ENCODE results near the gene DUSP18. TPM values are rescaled to one million over a fixed set of nuclear protein-coding genes. Genes with fewer than 3 reads are reported as not detected.
"Not testable (repeated sequence)": the region's sequence is repeated elsewhere in the genome, so short reads cannot be mapped to it uniquely, and the experiment has no call there.

DUSP18 gene
- total RNA-seq, 1 donor from 2014 or later: 10.1 TPM

GRCh38 chr22:30640839-30641430 lies 26.7 kb downstream of the DUSP18 start:
- DNase-seq (ENCODE audit: low read depth in 2 of 2): no peak

GRCh38 chr22:30640361-30640760 lies 27.3 kb downstream of the DUSP18 start:
- DNase-seq (ENCODE audit: low read depth in 2 of 2): no peak

- DNase-seq (ENCODE audit: low read depth in 2 of 2): no peak
These were observed 30.0 kb downstream of the DUSP18 start for GRCh38 chr22:30637701-30638114.

DNA sequence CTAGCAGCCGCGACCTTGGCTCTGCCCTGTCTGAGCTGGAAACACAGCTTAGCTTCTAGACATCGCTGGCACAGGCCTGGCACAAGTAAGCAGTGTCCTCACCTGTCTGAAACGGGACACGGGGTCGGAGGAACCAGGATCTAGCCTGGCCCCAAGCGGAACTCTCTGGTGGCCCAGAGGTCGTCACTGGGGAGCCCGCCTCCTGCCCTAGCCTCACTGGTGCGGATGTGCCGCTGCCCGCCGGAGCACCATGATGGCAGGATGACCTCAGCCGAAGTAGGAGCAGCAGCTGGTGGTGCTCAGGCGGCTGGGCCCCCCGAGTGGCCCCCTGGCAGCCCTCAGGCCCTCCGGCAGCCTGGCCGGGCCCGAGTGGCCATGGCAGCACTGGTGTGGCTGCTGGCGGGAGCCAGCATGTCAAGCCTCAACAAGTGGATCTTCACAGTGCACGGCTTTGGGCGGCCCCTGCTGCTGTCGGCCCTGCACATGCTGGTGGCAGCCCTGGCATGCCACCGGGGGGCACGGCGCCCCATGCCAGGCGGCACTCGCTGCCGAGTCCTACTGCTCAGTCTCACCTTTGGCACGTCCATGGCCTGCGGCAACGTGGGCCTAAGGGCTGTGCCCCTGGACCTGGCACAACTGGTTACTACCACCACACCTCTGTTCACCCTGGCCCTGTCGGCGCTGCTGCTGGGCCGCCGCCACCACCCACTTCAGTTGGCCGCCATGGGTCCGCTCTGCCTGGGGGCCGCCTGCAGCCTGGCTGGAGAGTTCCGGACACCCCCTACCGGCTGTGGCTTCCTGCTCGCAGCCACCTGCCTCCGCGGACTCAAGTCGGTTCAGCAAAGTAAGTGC lies 31.2 kb downstream of the DUSP18 start:
- DNase-seq (ENCODE audit: low read depth in 2 of 2): peak in 1 of 2 donors; percentile 49

DNA sequence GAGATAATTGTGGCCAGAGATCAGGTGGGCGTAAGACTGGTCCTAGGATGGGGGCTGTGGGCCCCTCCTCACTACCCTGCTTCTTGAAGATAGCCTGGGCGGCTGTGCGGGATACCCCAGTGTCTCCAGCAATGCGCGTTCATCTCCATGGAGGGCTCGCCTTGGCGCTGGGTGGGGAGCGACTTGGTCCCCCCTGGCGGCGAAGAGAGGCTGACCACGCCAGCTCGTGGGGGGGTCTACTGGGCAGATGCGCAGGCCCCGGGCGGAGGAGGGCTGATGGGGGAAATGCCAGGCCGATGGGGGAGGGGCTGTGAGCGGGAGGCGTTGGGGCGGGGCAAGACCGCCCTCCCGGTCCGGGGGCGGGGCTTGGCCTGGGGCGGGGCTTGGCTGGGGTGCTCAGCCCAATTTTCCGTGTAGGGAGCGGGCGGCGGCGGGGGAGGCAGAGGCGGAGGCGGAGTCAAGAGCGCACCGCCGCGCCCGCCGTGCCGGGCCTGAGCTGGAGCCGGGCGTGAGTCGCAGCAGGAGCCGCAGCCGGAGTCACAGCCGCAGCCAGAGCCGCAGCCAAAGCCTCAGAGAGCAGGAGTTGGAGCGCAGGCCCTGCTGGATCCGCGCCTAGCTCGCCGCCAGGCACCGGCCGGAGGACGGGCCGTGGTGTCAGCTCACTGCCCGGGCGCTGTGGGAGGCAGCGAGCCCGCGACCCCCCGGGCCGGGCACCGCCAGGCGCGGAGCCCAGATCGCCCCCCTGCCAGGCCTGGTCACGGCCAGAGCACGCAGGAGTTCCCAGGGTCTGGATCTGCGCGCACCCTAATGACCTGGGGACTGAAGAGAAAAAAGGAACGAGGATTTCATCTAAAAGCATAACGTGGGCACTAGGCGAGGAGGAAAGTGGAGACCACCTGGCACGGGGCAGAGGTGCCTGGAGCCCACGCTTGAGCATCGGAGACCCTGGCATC lies 32.1 kb downstream of the DUSP18 start, which contains the start of gene SLC35E4:
SLC35E4 (plus strand) TSS at position 509 of the 953 bp plus-strand sequence. CDS start 670 bp downstream, outside the sequence.
- peak; percentile 70 to 91 for DNase-seq (ENCODE audit: low read depth in 2 of 2)

GRCh38 chr22:30634471-30635233 lies 33.0 kb downstream of the DUSP18 start:
- peak in 1 of 2 donors; percentile 88 for DNase-seq (ENCODE audit: low read depth in 2 of 2)

DNA sequence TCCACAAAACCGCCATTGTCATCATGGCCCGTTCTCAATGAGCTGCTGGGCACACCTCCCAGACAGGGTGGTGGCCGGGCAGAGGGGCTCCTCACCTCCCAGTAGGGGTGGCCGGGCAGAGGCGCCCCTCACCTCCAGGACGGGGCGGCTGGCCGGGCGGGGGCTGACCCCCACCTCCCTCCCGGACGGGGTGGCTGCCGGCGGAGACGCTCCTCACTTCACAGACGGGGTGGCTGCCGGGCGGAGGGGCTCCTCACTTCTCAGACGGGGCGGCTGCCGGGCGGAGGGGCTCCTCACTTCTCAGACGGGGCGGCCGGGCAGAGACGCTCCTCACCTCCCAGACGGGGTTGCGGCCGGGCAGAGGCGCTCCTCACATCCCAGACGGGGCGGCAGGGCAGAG lies 36.2 kb downstream of the DUSP18 start:
- not testable (repeated sequence) for DNase-seq (ENCODE audit: low read depth in 2 of 2)

DNA sequence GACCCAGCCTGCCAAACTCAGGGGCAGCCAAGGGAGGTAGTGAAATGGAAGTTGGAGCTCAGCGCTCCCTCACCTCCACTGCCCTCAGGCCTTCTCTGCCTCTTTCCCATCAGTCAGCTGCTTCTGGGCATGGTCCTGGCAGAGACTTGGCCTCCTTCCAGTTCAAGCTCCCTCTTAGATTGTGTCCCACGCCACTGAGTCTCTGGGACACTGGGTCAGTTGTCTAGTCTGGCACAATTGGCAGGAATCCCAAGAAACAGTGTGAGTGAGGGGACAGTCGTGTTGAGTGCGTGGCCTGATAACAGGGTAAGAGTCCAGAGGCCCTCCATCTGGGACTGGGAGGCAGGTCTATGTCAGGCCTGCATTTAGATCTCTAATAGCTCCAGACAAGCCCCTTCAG lies 39.2 kb downstream of the DUSP18 start:
- no peak for DNase-seq (ENCODE audit: low read depth in 2 of 2)

DNA sequence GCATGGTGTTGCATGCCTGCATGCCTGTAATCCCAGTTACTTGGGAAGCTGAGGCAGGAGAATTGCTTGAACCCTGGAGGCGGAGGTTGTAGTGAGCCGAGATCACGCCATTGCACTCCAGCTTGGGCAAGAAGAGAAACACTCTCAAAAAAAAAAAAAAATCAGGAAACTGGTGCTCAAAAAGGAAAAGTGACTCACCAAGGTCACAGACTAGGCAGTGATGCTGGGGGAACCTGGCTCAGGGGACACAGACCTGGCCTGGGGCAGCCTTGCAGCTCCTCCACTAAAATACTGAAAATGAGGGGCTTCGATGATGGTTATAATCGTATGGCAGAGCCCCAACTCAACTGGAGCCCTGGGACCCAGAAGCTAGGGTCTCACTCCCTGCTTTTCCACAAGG lies 40.2 kb downstream of the DUSP18 start:
- peak; percentile 33 to 68 for DNase-seq (ENCODE audit: low read depth in 2 of 2)

DNA sequence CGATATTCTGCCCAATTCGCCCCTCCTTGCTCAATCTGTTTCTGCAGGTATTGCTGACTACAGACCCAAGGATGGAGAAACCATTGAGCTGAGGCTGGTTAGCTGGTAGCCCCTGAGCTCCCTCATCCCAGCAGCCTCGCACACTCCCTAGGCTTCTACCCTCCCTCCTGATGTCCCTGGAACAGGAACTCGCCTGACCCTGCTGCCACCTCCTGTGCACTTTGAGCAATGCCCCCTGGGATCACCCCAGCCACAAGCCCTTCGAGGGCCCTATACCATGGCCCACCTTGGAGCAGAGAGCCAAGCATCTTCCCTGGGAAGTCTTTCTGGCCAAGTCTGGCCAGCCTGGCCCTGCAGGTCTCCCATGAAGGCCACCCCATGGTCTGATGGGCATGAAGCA lies 41.3 kb downstream of the DUSP18 start:
- no peak for DNase-seq (ENCODE audit: low read depth in 2 of 2)

DNA sequence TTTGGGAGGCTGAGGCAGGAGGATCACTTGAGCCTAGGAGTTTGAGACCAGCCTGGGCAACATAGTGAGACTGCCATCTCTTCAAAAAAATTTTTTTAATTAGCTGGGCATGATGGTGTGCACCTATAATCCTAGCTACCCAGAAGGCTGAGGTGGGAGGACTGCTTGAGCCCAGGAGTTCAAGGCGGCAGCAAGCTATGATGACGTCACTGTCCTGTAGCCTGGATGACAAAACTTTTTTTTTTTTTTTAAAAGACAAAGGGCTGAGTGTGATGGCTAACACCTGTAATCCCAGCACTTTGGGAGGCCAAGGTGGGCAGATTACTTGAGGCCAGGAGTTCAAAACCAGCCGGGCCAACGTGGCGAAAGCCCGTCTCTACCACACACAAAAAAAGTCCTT lies 47.8 kb downstream of the DUSP18 start:
- not testable (repeated sequence) for DNase-seq (ENCODE audit: low read depth in 2 of 2)

- no peak for DNase-seq (ENCODE audit: low read depth in 2 of 2)
These were observed 49.9 kb downstream of the DUSP18 start for GRCh38 chr22:30617819-30618218.

DNA sequence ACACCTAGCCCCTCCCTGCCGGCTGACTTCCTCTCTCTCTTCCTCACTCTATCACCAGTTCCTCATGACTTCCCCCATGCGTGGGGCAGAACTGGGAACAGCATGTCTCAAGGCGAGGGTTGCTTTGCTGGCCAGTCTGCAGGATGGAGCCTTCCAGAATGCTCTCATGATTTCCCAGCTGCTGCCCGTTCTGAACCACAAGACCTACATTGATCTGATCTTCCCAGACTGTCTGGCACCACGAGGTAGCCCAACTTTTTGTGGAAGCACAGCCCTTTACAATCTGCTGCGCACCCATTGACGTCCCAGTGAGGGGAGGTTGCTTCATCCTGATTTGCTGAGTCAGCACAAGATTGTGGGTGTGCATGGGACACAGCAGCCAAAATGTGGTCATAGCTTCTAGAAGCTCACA lies 52.1 kb downstream of the DUSP18 start:
- no peak for DNase-seq (ENCODE audit: low read depth in 2 of 2)

DNA sequence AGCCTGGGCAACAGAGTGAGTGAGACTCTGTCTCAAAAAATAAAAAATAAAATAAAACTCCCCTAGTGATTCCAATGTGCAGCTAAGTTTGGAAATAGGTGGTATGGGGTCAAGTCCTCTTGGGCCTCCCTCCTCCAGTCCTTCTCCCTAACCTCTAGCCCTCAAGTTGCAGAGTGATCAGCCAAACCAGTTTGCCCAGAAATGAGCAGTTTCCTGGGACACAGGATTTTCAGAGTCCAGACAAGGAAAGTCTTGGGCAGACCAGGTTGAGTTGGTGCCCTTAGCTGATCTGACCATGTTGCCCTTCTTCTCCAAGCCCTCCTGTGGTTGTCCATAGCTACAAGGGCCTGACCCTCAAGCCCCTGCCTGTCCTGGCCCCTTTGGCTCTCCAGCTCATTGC lies 52.8 kb downstream of the DUSP18 start:
- DNase-seq (ENCODE audit: low read depth in 2 of 2): no peak

DNA sequence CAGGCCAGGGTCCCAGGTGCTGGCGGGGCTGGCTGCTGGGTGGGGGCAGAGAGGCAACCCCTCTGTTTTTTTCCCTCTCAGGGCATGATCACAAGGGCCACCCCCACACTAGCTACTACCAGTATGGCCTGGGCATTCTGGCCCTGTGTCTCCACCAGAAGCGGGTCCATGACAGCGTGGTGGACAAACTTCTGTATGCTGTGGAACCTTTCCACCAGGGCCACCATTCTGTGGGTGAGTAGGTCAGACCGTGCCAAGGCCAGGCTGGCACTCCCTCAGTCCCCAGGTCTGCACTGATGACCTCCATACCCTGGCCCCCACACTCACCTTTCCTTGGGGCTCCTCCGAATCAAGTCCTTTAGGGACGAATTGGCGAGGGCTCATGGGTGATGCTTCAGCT lies 53.4 kb downstream of the DUSP18 start:
- no peak for DNase-seq (ENCODE audit: low read depth in 2 of 2)

DNA sequence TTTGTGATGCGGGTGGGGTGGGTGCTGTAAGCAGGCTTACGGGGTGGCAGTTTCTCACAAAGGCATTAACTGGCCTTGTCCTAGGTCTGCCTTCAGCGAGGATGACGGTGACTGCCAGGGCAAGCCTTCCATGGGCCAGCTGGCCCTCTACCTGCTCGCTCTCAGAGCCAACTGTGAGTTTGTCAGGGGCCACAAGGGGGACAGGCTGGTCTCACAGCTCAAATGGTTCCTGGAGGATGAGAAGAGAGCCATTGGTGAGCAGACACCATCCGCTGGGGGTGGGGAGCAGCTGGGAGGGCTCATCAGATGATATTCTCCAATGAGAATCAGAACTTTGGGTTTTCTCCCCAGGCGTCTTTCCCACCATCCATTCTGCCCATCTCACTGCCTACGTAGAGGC lies 54.9 kb downstream of the DUSP18 start:
- no peak for DNase-seq (ENCODE audit: low read depth in 2 of 2)

Other genes with a start within 250 kb of the DUSP18 start
- gene MTFP1, start 242.1 kb downstream of the DUSP18 start, total RNA-seq: 31.0 and 33.6 TPM in 2 replicates
- not detected in 2 replicates for gene SEC14L3, start 195.9 kb downstream of the DUSP18 start, total RNA-seq
- 0.13 and 0.51 TPM in 2 replicates for gene SEC14L4, start 162.2 kb downstream of the DUSP18 start, total RNA-seq
- under 0.01 and 0.13 TPM in 2 replicates for gene SEC14L6, start 121.1 kb downstream of the DUSP18 start, total RNA-seq
- 0.13 TPM in 1 of 2 replicates, not detected in the other for gene GAL3ST1, start 93.2 kb downstream of the DUSP18 start, total RNA-seq
- gene PES1, start 76.0 kb downstream of the DUSP18 start, total RNA-seq: 60.3 and 67.3 TPM in 2 replicates
- gene TCN2, start 60.7 kb downstream of the DUSP18 start, total RNA-seq: 18.2 and 29.5 TPM in 2 replicates
- 26.4 and 31.3 TPM in 2 replicates for gene SLC35E4, start 32.1 kb downstream of the DUSP18 start, total RNA-seq
- gene OSBP2, start 27.0 kb upstream of the DUSP18 start, total RNA-seq: 16.6 and 19.4 TPM in 2 replicates